Central memory CD8-positive, alpha-beta T cell (primary cell): ENCODE results near the gene GRIN3A.
"Not testable (repeated sequence)": the region's sequence is repeated elsewhere in the genome, so short reads cannot be mapped to it uniquely, and the experiment has no call there.

Experiments used
- ATAC-seq: fragments of 150-1000 bp; cut with Tn5 transposase; replicated peaks from 2 replicates; pipeline ENCODE4 v1.10.0; 2022; ENCODE audit warnings: mild to moderate bottlenecking, moderate FRiP score, moderate number of reproducible peaks; ENCODE audit not compliant: poor library complexity, severe bottlenecking; ENCODE audit errors: extremely low read depth
- DNase-seq, 2 donors: peaks; one replicate each; pipeline ENCODE4 v3.0.0; 2021; ENCODE audit warnings: low spot score in 2 of 2
- H3K27ac Mint-ChIP-seq: one replicate; pipeline ENCODE4 v1.8.0; 2022; ENCODE audit warnings: low read depth, mild to moderate bottlenecking, moderate library complexity, mixed read lengths
- H3K27me3 Mint-ChIP-seq: one replicate; pipeline ENCODE4 v1.8.0; 2022; ENCODE audit warnings: mixed read lengths
- H3K36me3 Mint-ChIP-seq: one replicate; pipeline ENCODE4 v1.8.0; 2022; ENCODE audit warnings: mild to moderate bottlenecking, moderate library complexity, mixed read lengths; ENCODE audit not compliant: insufficient read depth
- H3K4me1 Mint-ChIP-seq: one replicate; pipeline ENCODE4 v1.8.0; 2022; ENCODE audit warnings: mixed read lengths
- H3K4me3 Mint-ChIP-seq: one replicate; pipeline ENCODE4 v1.8.0; 2022; ENCODE audit warnings: mild to moderate bottlenecking, moderate library complexity, mixed read lengths
- H3K9me3 Mint-ChIP-seq: one replicate; pipeline ENCODE4 v1.8.0; 2022; ENCODE audit warnings: mixed read lengths

Gene GRIN3A

DNA sequence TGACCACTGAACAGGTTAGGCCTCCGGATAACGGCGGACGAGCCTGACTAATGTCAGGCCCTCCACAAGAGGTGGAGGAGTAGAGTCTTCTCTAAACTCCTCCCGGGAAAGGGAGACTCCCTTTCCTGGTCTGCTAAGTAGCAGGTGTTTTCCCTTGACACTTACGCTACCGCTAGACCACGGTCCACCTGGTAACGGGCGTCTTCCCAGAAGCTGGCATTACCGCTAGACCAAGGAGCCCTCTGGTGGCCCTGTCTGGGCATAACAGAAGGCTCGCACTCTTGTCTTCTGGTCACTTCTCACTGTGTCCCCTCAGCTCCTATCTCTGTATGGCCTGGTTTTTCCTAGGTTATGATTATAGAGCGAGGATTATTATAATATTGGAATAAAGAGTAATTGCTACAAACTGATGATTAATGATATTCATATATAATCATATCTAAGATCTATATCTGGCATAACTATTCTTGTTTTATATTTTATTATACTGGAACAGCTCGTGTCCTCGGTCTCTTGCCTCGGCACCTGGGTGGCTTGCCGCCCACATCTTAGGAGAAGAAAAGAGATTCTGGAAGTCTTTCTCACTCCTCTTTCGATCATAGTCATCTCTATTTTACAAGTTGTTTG, 188.9 kb downstream of the GRIN3A start:
- H3K27ac Mint-ChIP-seq, DNase-seq, H3K9me3 Mint-ChIP-seq, ATAC-seq, H3K4me3 Mint-ChIP-seq, H3K4me1 Mint-ChIP-seq, H3K27me3 Mint-ChIP-seq: not testable (repeated sequence)
- peaks cover 69% of the 10 kb centered on the region for H3K36me3 Mint-ChIP-seq

DNA sequence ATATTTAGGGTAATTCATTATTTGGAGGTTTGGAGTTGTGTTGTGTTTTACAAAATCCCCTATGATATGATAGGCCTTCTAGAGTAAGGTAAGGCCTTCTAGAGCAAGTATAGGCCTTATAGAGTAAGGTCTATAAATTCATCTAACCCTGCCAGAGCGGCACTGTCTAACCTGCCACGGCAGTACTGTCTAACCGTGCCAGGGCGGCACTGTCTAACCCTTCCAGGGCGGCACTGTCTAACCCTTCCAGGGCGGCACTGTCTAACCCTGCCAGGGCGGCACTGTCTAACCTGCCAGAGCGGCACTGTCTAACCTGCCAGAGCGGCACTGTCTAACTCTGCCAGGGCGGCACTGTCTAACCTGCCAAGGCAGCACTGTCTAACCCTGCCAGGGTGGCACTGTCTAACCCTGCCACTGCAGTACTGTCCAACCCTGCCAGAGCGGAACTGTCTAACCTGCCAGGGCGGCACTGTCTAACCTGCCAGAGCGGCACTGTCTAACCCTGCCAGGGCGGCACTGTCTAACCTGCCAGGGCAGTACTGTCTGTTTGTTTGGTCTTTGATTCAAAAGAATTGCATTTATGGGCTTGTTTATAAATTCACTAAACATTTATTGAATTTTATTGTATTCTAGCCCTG, 195.2 kb downstream of the GRIN3A start:
- H3K4me3 Mint-ChIP-seq, result no peak overlapping the region
- peaks cover 35% of the 10 kb centered on the region for H3K36me3 Mint-ChIP-seq
- no peaks in the 10 kb centered on the region for H3K27me3 Mint-ChIP-seq

DNA sequence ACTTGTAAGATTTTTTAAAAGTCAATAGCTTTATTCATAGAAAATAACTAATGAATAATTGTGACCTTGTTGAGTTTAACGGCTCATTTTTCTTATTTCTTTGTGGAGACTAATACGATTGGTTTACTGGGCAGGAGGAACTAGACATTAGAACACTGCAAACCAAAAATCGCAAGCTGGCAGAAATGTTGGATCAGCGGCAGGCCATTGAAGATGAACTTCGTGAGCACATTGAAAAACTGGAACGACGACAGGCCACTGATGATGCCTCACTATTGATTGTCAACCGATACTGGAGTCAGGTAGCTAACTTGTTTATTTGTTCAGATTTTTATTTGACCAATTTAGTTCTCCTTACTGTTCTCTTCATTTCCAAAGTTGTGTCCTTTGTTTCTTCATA, 198.4 kb downstream of the GRIN3A start:
- Mint-ChIP-seq H3K4me1 (peaks cover 6% of the 10 kb centered on the region), H3K9me3 (no peaks in the 10 kb centered on the region)
- no peak for DNase-seq

More for the DNA sequence above, 195.2 kb downstream of the GRIN3A start:
- Mint-ChIP-seq H3K27ac (no peak overlapping the region), H3K9me3 (no peaks in the 10 kb centered on the region), H3K4me1 (no peaks in the 10 kb centered on the region)
- DNase-seq (no peak), ATAC-seq (no peak)

DNA sequence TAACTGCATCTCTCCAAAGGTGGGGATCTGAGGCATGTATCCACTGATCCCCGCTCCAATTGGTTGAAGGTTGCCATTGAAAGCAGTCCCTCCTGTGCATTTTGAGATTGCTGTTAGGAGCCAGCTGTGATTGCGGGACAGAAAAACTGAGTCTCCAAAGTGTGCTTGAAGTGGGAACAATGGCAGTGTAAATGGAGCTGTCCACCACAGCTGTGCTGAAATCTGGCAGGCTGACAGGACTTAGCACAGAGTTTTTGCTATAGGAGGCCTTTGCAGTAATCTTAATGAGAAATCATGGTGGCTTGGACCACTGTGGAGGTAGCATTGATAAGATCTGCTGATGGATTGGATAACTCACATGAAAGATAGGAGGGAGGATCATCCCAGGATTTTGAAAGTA, 201.5 kb downstream of the GRIN3A start:
- Mint-ChIP-seq H3K36me3 (peaks cover 14% of the 10 kb centered on the region), H3K4me1 (peaks cover 13% of the 10 kb centered on the region), H3K4me3 (no peak overlapping the region), H3K9me3 (no peaks in the 10 kb centered on the region), H3K27ac (no peak overlapping the region), H3K27me3 (no peaks in the 10 kb centered on the region)
- DNase-seq, result no peak
- no peak for ATAC-seq

More for the DNA sequence above, 198.4 kb downstream of the GRIN3A start:
- peaks cover 17% of the 10 kb centered on the region for H3K36me3 Mint-ChIP-seq
- H3K4me3 Mint-ChIP-seq, result no peak overlapping the region
- no peaks in the 10 kb centered on the region for H3K27me3 Mint-ChIP-seq
- H3K27ac Mint-ChIP-seq, result no peak overlapping the region
- ATAC-seq, result no peak

DNA sequence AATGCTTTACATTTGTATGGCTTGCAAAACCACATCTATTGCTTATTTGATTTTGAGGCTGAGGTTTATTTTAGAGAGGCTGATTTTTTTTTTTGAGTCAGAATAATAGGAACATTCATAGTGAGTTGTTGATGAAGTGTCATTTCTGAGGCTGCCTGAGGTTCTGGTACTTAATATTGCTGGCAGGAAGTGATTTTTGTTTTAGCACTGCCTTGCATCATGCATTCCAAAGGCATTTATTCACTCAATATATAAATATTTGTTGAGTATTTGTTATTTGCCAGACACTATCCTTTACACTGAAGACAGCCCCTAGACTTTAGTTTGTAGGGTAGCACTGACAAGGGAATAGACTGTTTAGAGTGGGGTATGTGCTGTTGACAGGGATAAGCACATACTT, 202.1 kb downstream of the GRIN3A start:
- no peaks in the 10 kb centered on the region for H3K9me3 Mint-ChIP-seq
- H3K4me3 Mint-ChIP-seq, result no peak overlapping the region
- no peak for ATAC-seq

DNA sequence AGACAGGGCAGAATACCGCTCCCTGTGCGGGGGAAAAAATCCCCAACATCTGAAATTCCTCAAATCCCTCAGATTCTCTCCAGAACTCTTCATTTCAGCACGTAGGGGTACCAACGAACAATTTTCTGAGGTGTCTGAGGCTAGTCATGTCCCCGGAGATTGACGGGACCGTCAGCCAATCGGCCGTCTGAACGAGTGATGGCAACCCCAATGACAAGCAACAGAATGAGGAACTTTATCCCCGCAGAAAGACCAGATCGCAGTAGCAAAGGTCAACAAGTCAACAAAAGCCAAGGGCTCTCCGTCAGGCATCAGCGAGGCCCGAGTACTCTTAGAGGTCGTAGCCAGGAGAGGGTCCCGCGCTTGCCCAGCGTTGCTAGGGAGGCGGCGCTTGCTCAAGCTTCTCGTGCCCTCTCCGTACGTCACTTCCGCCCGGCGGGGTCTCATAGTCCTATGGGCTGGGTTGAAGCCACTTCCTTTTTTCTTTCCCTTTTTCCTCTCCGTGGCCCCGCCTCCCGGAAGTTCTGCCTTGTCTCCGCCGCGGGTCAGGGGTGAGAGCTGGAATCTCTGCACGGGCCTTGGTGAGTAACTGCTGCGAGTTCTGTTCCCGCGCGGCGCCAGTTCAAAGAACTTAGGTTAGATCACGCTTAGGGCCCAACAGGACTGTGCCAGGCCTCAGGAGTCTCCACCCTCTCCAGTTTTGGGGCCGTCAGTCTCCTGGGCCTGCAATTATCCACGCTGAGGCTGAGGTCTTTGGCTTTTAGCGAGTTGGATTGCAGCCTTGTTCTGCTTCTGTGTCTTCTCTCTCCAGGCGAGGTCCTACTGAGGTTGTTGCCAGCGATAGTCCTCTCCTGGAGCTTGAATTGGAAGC, 204.9 kb downstream of the GRIN3A start, which contains the start of gene RNF20:
Gene RNF20, plus strand, starts transcription at position 520 of the 871 bp plus-strand sequence. CDS start 1,571 bp downstream, outside the sequence.
- Mint-ChIP-seq H3K27me3 (no peaks in the 10 kb centered on the region), H3K27ac (peak within 1 kb of the TSS; percentile 94), H3K36me3 (peaks cover 14% of the 10 kb centered on the region), H3K4me1 (peaks cover 13% of the 10 kb centered on the region), H3K4me3 (peak within 1 kb of the TSS; percentile 89), H3K9me3 (no peaks in the 10 kb centered on the region)
- peak; percentile 97 to 99 for DNase-seq
- peak; percentile 94 for ATAC-seq

More for the DNA sequence above, 202.1 kb downstream of the GRIN3A start:
- Mint-ChIP-seq H3K27me3 (no peaks in the 10 kb centered on the region), H3K27ac (no peak overlapping the region), H3K4me1 (peaks cover 13% of the 10 kb centered on the region), H3K36me3 (peaks cover 14% of the 10 kb centered on the region)
- no peak for DNase-seq

DNA sequence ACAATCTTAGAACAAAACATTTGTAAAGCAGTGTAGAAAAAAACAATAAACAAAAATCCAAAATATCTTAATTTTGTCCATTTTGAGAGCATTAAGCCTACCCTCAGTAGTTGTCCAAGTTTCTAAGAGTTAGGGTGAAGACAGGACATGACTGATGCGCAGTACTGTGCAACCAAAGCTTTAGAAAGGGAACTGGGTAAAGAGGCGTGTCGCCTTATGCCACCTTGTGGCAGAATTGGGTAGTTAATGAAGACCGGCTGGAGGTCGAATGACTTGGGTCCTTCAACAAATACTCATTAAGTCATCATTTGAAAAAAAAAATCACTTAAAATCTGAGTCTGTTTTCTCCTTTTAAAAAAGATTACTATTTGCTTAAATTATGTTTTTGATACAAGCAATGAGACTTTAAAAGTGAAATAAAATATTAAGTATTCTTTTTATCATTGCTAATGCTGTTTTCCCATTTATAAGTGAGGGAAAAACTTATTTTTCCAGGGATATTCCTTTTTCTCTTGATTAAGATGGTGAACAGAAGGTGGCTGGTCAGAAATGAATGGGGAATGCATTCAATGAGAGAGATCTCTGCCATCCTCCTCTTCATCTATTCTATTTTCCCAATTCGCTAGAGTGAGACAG, 208.3 kb downstream of the GRIN3A start:
- Mint-ChIP-seq H3K4me3 (no peak overlapping the region), H3K36me3 (peaks cover 11% of the 10 kb centered on the region), H3K27me3 (peaks cover 3% of the 10 kb centered on the region), H3K9me3 (no peaks in the 10 kb centered on the region), H3K4me1 (peaks cover 7% of the 10 kb centered on the region), H3K27ac (no peak overlapping the region)
- ATAC-seq (no peak), DNase-seq (peak; percentile 45 to 46)

DNA sequence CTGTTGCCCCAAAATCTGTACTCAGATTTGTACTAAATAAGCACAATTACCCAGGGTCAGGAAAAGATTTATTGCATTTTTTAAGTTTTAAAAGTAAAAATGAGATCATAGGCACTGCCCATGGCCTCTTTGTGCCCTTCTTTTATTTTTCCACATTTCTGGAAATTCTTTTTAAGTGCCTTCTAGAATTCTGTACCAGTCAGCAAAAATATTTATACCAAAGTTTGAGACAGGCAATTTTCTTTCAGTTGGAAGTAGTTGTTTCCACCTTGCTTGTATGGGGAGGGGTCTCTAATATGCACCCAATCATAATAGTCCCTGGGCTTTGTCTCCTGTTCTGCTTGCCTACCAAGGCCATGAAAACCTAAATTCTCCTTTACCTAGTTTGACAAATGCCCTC, 210.4 kb downstream of the GRIN3A start:
- H3K4me1 Mint-ChIP-seq, result peaks cover under 1% of the 10 kb centered on the region
- H3K36me3 Mint-ChIP-seq, result peaks cover 4% of the 10 kb centered on the region
- peaks cover 24% of the 10 kb centered on the region for H3K27me3 Mint-ChIP-seq
- H3K4me3 Mint-ChIP-seq, result no peak overlapping the region
- ATAC-seq (no peak), DNase-seq (no peak)
- no peak overlapping the region for H3K27ac Mint-ChIP-seq
- H3K9me3 Mint-ChIP-seq, result no peaks in the 10 kb centered on the region

DNA sequence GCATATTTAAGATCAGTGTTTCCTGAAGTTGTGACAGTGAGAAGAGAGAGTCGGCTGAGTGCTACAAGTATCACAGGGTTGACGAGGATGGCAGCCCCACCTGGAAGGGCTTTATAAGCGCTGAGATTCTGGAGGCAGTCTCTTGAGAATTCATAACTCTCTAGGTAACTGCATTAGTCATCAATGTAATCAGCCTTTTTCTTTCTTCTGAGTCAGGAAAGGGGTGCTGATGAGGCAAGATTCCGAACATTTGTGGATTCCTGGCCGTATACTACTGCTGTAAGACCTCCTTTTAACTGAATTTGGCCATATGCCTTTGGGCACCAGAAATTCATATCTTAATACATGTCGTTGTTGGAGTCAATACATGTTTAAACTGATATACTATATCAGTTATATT, 211.4 kb downstream of the GRIN3A start:
- DNase-seq, result no peak
- ATAC-seq, result no peak
- Mint-ChIP-seq H3K36me3 (peaks cover 2% of the 10 kb centered on the region), H3K9me3 (no peaks in the 10 kb centered on the region), H3K27ac (no peak overlapping the region), H3K4me1 (no peaks in the 10 kb centered on the region), H3K4me3 (no peak overlapping the region), H3K27me3 (peaks cover 34% of the 10 kb centered on the region)

DNA sequence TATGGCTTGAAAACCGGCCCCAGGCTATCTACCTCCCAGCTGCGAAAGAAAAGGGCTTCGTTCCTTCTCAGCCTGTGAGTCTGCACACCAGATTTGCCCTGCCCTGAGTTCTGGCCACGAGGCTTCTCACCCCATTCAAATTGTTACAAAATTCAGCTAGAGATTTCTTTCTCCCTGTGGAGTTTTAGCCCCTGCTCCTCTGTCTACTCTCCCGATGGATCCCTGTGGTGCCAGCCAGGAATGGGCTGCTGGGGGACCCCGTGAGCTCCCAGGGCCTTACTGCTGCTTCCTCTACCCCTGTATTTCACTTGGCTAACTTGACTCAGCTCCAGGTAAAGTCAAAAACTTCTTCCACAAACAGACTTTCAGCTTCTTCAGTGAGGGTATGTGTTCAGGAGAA, 214.1 kb downstream of the GRIN3A start:
- ATAC-seq (no peak), DNase-seq (no peak)
- peaks cover 58% of the 10 kb centered on the region for H3K27me3 Mint-ChIP-seq
- no peaks in the 10 kb centered on the region for H3K4me1 Mint-ChIP-seq
- no peak overlapping the region for H3K27ac Mint-ChIP-seq
- peaks cover 2% of the 10 kb centered on the region for H3K36me3 Mint-ChIP-seq
- H3K4me3 Mint-ChIP-seq, result no peak overlapping the region
- no peaks in the 10 kb centered on the region for H3K9me3 Mint-ChIP-seq
